CD1c-positive myeloid dendritic cell (primary cell): ENCODE measurements around the gene TXN2.

ENCODE experiments used
- DNase-seq: peaks from one replicate; pipeline ENCODE4 v3.0.0-alpha.2; 2016; ENCODE audit errors: extremely low spot score

TXN2 gene

DNA sequence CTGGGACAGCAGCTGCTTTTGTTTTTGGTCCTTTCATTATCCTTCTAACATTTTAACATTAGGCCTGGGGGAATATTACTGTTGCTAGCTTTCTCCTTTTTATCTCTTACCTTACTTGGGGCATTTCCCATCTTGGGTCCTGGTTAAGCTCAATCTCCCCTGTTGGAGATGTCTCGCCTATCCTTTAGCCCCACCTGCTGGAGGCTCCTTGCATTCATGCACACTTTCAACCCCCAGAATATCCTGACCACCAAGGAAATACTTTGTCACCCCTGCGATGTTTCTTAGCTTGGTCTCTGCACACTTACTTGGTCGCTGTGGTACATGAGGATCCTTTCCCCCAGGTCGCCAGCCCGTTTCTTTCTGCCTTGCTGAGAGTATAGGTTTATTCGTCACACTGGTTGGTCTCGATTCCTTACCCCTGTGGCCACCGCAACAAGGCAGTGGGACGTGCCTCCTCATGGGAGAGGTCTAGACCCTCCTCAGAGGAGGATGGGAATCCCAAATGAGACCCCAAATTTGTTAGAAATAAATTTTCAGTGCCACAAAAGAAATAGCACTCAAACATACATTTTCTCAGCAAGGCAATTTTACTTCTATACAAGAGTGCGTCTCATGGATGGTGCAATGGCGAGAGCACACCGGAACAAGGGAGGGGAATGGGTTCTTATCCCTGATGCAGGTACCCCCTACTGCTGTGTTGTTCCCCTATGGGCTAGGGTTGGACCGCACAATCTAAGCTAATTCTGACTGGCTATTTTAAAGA lies 5.4 kb upstream of the TXN2 start:
- peak; percentile 42 for DNase-seq

DNA sequence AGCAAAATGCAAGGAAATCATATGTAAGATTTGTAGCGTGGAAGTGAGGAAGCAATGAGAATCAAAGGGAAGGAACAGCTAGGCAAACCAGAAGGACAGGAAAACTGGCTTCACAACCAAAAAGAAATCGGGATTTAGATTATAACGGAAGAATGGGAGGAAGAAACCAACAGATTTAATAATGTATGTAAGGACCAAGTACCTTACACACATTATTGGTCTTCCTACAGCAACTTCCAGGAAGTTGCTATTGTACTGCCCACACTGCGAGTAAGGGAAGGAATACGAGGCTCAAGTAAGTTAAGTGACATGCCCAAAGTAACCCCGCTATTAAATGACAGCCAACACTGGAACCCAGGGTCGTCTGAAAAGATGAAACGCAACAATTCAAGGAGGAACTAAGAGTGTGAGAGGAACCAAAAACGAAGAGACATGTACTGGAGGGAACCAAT lies 473 bp downstream of the TXN2 start:
- DNase-seq, result no peak

DNA sequence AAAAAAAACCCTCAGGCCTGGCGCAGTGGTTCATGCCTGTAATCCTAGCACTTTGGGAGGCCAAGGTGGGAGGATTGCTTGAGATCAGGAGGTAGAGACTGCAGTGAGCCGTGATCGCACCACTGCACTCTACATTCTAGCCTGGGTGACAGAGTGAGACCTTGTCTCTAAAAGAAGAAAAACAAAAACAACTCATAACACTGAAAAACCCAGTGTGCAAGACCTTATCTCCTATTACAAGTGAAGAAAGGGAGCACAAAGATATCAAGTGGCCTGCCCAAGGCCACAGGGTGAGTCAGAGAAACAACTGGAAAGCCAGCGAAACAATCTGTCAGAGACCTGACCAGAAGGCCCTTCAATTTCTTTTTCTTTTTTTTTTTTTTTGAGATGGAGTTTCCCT lies 2.5 kb downstream of the TXN2 start:
- no peak for DNase-seq

DNA sequence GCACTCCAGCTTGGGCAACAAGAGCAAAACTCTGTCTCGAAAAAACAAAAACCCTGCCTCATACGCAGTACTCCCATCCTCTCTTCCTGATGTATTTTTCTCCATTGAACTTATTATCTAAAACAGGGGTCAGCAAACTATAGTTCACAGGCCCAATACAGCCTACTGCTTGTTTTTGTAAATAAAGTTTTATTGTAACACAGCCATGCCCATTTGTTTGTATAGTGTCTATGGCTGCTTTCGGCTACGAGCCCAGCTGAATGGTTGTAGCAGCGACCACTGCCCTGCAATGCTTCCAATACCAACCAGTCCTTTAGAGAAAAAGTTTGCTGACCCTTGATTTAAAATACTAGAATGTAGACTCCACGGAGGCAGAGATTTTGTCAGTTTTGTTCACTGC lies 6.1 kb downstream of the TXN2 start:
- DNase-seq, result no peak

DNA sequence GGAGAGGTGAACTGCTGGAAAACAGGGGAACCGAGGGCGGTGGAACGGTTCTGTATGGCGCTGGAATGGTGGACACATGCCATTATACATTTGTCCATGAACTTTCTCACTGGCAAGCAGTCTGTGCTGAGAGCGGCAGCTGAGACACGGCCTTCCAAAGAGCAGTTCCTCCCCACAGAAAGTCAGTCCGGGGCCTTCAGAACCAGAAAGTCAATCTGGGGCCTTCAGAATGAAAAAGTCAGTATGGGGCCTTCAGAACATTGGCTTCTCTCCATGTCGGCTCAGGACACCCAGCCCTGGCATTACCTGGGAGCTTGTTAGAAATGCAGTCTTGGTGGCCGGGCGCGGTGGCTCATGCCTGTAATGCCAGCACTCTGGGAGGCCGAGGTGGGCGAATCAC lies 8.8 kb downstream of the TXN2 start:
- DNase-seq, result no peak

DNA sequence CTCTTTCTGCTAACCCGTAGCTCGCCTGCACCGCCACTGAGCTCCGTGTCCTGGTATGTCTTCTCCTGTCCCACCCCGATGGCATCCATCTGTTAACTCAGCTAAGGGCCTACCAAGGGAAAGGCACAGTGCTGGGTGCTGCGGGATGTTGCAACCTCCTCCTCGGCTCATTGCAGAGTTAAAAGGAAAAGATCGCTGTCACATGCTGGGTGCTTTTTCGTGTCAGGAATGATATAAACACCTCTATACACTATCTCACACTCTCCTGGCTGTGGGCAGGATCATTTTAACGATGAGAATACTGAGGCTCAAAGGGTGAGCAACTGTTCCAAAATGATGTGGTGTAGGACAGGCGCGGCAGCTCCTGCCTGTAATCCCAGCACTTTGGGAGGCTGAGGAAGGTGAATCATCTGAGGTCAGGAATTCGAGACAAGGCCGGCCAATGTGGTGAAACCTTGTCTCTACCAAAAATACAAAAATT lies 10.1 kb downstream of the TXN2 start:
- DNase-seq, result no peak

DNA sequence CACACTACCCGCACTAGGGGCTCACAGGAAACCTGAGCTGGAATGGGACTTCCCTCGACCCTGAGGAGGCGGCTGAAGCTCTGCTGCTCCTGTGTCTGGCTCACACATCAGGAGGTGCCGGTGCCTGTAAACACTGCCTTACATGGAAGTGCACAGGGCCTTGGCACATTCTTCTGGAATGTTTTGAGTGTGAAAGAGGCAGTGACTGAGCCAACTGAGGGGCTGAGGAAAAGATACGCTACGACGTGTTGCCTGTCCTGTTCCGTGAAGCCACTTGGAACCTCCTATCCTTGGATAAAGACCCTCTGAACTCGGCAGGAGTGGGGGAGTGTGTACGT lies 10.5 kb downstream of the TXN2 start:
- no peak for DNase-seq

DNA sequence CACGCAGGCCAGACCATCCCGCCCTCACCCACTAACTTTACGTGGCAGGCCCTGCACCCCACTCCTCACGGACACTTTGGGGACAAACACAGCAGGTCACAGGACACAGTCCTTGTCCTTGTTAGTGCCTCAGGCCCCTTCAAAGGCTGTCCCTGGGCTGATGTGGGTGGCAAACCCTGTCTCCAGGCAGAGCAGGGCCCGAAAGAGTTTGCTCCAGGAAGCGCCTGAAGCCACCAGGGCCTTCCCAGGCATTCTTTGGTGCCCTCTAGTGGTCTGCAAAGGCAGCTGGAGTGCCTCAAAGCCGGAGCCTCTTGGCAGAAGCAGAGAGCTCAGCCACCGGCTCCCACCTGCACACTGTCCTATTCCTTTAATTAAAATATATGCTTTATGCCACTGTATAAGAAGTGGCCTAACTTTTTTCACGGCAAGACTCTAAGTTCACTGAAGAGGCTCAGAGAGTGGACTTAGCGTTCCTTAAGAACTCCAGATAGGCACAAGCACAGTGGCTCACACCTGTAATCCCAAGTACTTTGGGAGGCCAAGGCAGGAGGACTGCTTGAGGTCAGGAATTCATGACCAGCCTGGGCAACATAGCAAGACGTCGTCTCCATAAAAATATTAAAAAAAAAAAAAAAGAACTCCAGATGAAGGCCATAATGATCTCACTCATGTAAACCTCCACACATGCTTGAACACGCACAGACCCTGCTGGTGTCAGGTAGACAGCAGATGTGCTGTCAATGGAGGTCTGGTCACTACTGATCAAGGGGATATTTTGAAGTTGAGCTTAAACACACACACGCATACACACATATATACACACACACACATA lies 11.1 kb downstream of the TXN2 start:
- DNase-seq, result peak; percentile 87

DNA sequence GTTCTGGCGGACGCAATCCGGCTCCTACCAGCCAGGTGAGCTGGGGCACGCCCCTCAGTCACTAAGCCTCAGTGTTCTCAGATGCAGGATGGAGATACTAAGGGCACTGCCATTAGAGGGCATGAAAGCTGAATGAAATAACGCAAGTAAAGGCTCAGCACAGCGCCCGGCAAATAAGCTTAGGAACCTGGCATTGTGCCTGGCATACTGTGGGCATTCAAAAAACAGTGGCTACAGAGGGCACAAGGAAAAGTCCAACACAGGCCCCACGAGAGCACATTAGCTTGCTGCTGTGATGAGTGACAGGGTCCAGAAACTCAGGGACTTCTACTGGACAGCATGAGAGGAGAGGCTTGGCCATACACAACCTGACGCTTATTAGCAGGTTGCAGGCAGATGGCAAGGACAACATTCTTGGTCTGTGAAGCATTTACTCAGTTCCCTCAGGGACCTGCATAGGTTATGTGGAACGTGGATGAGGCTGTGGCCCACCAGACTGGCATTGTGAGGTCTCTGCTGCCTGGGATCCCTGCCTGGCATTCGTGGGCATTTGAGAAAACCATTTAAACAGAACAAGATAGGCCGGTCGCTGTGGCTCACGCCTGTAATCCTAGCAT lies 12.2 kb downstream of the TXN2 start:
- no peak for DNase-seq

DNA sequence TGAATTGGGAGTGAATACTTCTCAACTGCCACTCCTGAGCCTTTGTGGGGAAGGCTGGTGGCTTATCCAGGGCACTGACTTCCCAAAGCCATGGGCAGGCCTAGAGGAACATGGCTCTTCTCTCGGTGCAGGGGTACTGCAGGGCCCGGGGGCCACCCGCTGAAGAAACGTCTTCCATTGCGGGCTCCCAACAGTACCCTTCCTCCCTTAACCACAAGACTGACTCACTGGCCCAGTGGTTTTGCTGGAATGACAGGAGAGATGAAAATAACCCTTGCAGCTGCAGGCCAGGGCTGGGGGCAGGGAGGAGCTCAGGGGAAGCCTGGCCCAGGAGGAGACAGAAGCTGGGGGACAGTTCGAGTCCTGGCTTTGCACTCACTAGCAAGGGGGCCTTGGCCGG lies 13.5 kb downstream of the TXN2 start:
- DNase-seq, result no peak

DNA sequence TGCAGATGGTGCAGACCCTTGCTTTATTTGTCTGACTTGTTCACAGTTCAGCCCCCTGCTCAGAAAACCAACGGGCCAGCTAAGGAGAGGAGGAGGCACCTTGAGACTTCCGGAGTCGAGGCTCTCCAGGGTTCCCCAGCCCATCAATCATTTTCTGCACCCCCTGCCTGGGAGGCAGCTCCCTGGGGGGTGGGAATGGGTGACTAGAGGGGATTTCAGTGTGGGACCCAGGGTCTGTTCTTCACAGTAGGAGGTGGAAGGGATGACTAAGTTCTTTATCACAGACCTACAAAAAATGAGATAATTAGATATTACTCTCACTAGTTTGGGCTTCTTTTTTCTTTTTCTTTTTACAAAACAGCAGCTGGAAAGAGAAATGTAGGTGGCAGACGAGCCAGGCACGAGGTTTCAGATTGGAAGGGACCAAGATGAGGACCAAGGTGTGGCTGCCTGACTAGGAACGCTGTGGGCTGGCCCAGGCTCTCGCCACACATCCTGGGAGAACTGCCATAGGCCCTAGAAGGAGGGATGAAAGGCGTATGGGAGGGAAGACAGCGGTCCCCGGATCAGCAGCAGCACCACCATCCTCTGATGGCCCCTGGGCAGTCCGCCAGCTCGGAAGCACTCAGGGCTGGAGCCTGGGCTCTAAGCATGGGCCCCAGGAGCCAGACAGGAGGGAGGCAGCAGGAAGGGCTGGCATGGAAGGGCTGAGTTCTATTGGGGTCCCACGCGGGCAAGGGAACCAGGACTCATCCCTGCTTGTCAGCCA lies 14.2 kb downstream of the TXN2 start:
- no peak for DNase-seq

DNA sequence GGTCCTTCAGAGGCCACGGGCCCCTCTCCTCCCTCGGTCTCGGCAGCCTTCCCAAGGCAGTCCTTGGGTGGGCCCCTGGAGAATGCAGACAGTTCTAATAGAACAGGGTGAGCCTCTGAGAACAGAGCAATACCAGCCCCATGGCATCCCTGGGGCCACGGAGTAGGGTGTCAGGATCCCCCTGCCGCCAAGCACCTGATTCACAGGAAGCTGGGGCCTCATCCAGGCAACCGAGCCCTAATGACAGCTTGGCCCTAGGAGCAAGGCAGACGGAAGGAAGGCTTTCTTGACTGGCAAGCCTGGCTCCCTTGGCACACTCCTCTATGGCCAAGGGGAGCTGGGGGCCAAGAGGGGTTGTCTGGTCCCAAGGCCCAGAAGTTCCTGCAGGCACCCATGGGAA lies 15.2 kb downstream of the TXN2 start:
- DNase-seq, result no peak

DNA sequence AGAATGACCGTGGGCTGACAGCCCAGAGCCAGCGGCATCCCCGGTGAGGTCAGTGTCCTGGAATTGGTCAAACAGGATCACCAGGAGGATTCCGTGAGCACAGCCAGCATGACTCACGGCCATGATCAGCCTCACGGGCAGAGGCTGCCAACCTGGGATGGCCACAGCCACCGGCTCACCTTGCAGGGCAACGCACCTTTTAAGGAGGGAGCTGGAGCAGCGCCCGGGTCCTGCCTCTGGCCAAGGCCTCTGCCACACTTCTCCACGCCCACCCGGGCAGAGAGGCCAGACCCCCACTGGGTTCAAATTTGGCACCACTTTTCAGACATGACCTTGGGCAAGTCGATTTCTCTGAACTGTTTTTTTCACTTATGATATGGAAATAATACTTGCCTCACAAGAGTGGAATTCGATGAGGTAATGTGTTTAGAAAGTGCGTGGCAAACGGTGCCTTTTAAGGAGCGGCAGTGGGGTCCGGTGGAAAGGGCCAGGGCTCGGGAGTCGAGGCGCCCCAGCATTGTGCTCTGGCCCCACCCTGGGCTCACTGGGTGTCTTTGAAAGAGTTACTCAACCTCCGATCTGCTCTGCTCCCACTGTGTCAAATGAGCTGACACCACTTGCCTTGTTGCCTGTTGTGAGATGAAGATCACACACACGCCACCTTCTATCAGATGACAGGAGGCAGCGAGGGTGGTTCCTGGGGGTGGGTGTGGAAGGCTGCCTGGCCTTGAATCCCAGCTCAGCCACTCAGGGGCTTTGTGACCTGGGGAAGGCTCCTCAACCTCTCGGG lies 16.0 kb downstream of the TXN2 start:
- no peak for DNase-seq

DNA sequence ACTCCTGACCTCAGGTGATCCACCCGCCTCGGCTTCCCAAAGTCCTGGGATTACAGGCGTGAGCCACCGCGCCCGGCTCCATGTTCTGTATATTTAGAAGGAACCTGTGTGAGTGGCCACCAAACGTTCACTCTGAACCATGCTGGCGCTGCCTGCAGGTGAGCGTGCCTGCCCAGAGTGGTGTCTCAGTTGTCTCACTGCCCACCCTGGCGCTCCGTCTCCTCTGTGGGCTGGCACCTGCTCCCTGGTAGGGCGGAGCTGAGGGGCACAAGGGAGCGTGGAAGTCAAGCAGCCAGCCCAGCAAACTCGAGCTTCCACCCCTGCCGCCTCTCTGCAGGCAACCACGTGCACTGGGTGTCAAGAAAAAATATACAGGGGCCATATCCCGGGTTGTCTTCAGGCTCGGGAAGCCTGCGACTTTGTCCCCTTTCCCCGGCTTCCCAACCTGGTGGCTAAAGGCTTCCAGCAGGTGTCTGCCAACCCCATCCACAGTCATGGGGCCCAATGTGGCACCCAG lies 16.7 kb downstream of the TXN2 start:
- DNase-seq, result no peak

DNA sequence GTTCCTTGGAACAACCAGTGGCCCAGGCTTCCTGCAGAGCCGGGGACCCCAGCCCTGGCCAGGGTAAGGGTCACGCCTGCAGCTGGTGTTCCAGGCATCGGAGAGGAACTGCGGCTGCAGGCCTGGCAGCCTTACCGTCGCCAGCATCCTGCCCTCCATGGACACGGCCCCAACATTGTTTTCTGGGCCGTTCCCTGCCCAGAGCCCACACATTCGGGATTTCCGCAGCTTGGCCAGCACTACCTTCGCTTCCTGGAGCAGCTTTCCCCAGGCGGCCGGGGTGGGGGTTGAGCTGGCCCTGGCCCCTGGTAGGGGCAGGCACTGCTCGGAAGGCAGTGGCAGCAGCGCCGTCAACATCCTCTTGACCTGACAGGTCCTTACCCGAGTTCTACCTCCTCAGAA lies 17.7 kb downstream of the TXN2 start:
- DNase-seq, result no peak

DNA sequence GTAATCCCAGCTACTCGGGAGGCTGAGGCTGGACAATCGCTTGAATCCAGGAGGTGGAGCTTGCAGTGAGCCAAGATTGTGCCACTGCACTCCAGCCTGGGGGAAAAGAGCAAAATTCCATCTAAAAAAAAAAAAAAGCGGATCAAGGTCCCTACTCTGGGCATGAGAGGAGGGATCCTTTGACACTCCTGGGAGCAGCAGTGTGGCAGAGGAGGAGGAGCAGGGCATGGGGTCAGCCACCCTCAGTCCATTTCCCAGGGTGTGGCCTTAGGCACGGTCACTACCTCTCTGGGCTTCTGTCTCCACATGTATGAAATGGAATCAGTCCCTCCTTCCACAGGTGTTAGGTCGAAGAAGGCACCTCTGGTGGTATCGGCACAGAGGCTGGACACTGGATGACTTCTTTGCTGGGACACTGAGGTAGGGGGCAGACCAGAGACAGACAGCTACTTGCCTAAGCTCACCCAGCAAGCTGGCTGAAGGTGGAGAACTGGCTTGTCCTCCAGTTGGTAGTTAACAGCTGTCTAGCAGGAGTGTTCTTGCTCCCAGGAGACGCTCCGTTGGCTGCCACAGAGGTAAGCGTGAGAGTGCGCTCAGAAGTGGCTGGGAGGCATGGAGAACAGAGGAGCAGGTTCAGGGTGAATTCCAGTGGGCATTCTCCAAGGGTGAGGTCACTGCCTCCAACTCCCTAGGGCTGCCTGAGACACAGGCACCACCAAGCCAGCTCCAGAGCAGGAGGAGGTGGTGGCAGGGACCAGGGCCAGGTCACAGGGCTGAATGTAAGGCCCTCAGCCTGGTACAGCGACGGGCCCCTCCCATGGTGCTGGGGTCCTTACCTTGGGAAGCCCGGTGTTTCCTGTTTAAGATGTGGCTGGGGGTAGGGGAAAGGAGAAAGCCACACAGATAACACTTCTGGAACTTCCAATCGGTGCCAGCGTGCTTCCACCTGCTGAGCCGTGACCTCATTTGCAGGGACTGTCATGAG lies 19.5 kb downstream of the TXN2 start:
- no peak for DNase-seq

DNA sequence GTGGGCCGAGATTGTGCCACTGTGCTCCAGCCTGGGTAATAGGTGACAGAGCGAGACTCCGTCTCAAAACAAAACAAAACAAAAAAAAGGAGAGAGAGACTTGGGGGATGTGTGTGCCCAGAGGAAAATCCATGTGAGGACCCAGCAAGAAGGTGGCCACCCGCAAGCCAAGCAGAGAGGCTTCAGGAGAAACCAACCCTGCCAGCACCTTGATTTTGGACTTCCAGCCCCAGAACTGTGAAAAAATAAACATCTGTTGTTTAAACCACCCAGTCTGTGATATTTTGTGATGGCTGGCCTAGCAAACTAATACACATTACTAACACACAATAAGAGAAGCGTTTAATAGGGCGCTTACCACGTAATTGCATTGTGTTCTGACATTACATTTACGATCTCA lies 21.2 kb downstream of the TXN2 start:
- DNase-seq, result no peak

DNA sequence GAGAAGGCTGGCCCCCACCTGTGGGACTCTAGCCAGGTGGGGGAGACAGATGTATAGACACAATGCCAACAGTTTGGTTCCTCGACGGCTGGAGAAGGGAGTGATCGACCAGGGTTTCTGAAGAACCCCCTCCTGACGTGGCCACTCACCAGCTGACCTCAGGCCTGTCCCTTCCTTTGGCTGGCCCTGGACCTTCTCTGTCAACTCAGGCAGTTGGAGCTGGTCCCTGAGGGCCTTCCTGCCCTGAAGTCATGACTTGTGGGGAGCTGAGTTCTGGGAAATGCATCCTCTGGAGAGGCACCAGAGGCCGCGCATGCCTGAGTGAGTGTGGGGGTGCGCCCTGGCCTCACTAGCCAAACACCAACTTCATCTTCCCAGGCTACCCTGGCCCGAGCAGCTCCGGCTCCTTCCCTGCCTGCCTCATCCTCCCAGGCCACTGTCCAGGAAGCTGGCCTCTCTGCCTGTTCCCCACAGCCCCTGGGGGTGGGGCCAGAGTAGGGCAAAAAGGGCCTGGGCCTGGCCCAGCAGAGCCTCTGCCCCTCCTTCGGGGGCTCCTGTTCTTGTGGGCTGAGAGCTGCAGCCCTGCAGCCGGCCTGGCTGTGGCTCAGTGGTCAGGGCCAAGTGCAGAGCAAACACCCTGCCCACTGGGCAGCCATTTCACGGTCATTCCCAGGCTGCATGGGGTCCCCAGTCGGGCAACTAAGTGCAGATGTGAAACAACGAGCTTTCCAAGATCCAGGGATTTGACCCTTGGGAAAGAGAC lies 23.6 kb downstream of the TXN2 start:
- no peak for DNase-seq

DNA sequence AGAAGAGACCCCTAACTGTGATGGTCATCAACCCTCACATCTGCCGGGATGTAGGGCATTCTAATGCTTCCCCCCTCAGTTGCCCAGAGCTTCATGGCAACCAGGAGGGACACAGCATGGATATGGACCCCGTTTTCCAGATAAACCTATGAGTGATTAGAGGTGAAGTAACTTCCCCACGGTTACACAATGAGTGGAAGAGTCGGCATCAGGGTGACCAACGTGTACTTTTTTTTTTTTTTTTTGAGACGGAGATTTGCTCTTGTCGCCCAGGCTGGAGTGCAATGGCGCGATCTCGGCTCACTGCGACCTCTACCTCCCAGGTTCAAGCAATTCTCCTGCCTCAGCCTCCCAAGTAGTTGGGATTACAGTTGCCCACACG lies 25.0 kb downstream of the TXN2 start:
- peak; percentile 57 for DNase-seq
